GM12873 (cell line): ENCODE data around the gene ERCC6L2.

Experiments used
- TF ChIP-seq, protein P1 (sequence below): IDR thresholded peaks from 2 replicates; pipeline ENCODE4 v1.5.1; 2012; ENCODE audit warnings: low read depth, mild to moderate bottlenecking, moderate library complexity, low read length, control low read depth; ENCODE audit not compliant: insufficient read depth; ENCODE audit errors: missing control alignments

ERCC6L2 gene, protein sequence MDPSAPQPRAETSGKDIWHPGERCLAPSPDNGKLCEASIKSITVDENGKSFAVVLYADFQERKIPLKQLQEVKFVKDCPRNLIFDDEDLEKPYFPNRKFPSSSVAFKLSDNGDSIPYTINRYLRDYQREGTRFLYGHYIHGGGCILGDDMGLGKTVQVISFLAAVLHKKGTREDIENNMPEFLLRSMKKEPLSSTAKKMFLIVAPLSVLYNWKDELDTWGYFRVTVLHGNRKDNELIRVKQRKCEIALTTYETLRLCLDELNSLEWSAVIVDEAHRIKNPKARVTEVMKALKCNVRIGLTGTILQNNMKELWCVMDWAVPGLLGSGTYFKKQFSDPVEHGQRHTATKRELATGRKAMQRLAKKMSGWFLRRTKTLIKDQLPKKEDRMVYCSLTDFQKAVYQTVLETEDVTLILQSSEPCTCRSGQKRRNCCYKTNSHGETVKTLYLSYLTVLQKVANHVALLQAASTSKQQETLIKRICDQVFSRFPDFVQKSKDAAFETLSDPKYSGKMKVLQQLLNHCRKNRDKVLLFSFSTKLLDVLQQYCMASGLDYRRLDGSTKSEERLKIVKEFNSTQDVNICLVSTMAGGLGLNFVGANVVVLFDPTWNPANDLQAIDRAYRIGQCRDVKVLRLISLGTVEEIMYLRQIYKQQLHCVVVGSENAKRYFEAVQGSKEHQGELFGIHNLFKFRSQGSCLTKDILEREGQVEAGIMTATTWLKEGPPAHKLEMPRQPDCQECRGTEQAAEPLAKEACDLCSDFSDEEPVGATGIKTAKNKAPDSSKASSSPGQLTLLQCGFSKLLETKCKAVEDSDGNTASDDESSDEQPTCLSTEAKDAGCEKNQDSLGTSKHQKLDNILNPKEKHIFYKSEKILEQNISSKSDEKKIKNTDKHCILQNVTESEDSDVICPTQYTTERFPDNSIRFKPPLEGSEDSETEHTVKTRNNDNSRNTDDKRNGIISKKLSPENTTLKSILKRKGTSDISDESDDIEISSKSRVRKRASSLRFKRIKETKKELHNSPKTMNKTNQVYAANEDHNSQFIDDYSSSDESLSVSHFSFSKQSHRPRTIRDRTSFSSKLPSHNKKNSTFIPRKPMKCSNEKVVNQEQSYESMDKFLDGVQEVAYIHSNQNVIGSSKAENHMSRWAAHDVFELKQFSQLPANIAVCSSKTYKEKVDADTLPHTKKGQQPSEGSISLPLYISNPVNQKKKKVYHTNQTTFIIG (N-terminal part only)

DNA sequence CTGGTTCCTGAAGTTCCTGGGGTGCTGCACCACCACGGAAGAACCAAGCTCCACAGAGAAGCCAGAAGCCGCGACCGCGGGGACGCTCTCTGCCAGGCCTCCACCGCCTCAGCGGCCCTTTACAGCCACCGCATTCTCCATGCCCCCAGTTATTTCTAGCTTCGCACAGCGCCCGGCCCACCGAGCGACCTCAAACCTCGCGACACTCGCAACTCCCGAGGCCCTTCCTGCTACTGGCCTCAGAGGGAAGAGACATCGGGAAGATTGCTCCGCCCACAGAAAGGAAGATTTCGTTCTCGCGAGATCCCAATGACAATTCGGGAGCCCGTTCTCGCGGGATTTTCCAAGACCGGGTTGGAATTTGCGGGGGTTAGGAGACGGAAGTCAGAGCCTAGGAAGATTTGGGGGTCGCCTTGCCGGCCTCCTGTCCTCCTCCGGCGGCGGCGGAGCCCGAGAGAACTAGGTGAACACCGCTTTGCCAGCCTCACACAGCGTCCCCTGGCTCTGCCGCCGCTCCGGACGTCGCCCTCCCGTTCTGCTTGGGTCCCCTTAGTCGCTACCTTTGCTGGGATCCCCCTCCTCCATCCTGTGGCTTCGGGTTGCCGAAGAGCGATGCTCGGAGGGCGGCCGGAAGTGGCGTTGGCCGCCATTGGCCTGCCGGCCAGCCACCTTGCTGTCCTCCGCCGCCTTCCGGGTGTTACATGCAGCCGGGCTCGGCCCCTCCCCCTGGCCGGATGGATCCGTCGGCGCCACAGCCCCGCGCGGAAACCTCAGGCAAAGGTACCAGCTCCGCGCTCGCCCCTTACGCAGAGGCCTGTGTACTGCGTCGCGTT lies at the start of gene ERCC6L2:
ERCC6L2 (plus strand) TSS at position 387 of the 833 bp plus-strand sequence; CDS start at position 735, 348 bp downstream.
- TF ChIP-seq, protein P1, sequence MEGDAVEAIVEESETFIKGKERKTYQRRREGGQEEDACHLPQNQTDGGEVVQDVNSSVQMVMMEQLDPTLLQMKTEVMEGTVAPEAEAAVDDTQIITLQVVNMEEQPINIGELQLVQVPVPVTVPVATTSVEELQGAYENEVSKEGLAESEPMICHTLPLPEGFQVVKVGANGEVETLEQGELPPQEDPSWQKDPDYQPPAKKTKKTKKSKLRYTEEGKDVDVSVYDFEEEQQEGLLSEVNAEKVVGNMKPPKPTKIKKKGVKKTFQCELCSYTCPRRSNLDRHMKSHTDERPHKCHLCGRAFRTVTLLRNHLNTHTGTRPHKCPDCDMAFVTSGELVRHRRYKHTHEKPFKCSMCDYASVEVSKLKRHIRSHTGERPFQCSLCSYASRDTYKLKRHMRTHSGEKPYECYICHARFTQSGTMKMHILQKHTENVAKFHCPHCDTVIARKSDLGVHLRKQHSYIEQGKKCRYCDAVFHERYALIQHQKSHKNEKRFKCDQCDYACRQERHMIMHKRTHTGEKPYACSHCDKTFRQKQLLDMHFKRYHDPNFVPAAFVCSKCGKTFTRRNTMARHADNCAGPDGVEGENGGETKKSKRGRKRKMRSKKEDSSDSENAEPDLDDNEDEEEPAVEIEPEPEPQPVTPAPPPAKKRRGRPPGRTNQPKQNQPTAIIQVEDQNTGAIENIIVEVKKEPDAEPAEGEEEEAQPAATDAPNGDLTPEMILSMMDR = no peak

DNA sequence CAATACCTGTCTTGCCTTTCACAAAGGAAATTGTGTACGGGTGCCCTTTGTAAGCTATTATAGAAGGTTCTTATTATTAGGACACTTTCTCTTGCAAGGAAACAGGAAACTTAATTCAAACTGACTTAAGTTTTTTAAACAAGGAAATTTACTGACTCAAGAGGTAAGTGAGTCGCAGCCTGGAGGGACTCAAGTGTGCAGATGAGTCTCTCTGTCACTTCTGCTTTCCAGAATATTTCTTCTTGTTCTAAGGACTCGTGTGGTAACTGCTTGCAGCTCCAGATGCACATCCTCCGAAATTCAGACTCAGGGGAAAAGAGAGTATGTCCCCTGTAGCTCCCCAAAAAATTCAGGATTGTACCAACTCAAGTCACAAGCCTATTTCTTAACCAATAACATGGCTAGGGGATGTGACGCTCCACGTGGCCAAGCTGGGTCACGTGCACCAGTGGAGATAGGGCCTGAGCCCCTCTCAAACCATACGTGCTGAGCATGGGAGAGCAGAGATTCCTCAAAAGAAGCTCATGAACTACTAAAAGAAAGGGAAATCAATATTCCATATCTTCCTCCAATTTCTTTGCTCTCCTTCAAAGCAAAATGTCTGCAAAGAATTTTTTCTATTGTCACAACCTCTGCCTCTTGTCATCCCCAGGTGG lies 49.2 kb upstream of the ERCC6L2 start:
- TF ChIP-seq, protein P1 = no peak

DNA sequence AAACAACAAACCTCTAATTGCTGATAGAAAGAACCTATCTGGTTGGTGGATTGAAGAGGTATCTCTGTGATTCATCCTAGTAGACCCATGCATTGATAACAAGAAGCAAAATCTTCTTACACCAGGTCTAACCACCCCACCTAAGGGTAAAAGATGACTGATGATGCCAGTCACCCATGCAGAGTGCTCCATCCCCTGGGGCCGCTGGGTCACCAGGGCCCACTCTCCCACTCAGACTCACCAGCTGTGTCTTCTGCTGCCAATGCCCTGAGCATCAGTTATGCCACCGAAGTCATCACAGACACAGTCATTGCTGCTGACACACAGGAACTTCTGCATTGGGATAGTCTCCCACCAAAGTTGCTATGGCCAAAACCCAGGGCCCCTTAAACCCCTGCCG lies 44.7 kb upstream of the ERCC6L2 start:
- TF ChIP-seq, protein P1 = no peak

DNA sequence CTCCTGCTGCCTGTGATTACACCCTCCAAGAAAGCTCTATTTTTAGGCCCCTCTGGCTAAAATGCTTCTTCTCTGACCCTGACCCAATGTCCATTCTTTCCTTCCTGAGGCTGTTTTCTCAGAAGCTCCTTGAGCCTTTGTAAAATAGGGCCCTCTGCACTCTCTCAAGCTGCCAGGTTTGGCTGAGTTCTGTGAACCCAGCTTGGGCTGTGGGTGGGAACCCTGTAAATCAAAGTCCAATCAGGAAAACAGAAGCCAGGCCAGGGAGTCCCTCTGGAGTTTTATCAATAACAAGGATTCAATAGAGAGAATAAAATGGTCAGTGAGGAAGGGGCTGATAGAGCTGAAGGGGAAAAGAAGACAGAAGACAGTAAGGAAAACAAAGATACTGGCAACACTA lies 43.7 kb upstream of the ERCC6L2 start:
- TF ChIP-seq, protein P1 = no peak

DNA sequence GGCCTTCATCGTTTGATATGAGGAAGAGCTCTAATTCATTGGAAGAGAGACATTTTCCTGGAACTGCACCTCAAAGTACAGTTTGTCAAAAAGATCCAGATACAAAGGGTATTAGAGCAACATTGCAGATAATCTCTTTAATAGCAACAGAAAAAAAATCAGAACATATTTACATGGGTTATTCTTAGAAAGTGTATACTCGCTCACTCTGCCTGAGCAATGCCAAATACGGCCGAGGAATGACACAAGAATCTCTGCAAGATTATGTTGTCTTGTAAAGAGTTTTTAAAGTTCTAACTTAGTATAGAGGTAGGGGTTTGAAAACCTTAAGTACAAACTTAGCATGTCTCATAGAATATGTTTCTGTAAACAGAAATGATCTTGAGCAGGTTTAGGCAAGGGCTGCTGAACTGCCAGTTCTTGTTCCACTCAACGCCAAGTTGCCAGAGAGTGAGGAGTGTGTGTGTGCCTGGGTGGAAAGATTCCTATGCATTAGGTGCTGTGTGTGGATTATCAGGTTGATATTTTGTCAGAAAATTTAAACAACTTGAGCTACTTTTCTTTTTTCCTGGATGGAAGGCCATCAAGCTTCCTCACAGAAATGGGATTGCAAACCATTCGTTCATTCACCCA lies 41.8 kb upstream of the ERCC6L2 start:
- TF ChIP-seq, protein P1 = no peak
